IMR-90 (cell line): ENCODE results near the gene SLC25A22. TPM values are rescaled to one million over a fixed set of nuclear protein-coding genes. Genes with fewer than 3 reads are reported as not detected.

Experiments used
- ATAC-seq: fragments of 200-7000 bp; cut with Tn5 transposase; 2 replicates; pipeline ENCODE4 v1.9.1; 2020; ENCODE audit warnings: low read depth, mild to moderate bottlenecking, moderate library complexity
- BruUV-seq: library from RNA; stranded (reverse); fragments of 400-500 nt; replicated peaks from 2 replicates; lab custom pipeline; 2021; lab: Mats Ljungman, UMichigan
- CTCF ChIA-PET: fragments of 300-600 bp; formaldehyde crosslinking; extraction: SDS; loops from one replicate; lab custom pipeline; 2021; ENCODE audit warnings: antibody characterized with exemption; lab: Yijun Ruan, JAX
- POLR2A ChIA-PET: fragments of 300-600 bp; sonication (Branson Sonifier 250); formaldehyde crosslinking; loops from one replicate; lab custom pipeline; 2022; ENCODE audit warnings: antibody characterized with exemption; ENCODE audit not compliant: unreplicated experiment; lab: Charles Lee
- DNase-seq: peaks from one replicate; pipeline ENCODE4 v3.0.0; 2013
- H2AFZ ChIP-seq: replicated peaks from 2 replicates; pipeline ENCODE3; 2013; ENCODE audit warnings: low read length, mild to moderate bottlenecking; ENCODE audit not compliant: poor library complexity
- H2AK5ac ChIP-seq: 2 replicates; pipeline ENCODE4 v1.6.1; 2013; ENCODE audit warnings: low read depth, low read length, inconsistent platforms
- H2AK9ac ChIP-seq: replicated peaks from 2 replicates; pipeline ENCODE3; 2013; ENCODE audit warnings: mild to moderate bottlenecking, low read depth, low read length, moderate library complexity; ENCODE audit not compliant: poor library complexity
- H2BK120ac ChIP-seq: 2 replicates; pipeline ENCODE4 v1.6.1; 2013; ENCODE audit warnings: low read depth, low read length, inconsistent platforms
- H2BK15ac ChIP-seq: 3 replicates; pipeline ENCODE4 v1.6.1; 2013; ENCODE audit warnings: low read depth, low read length, inconsistent platforms
- H2BK20ac ChIP-seq: 2 replicates; pipeline ENCODE4 v1.6.1; 2013; ENCODE audit warnings: low read depth, mild to moderate bottlenecking, inconsistent platforms, low read length, moderate library complexity
- H2BK5ac ChIP-seq: 2 replicates; pipeline ENCODE4 v1.6.1; 2013; ENCODE audit warnings: mild to moderate bottlenecking, low read depth, low read length, inconsistent platforms; ENCODE audit not compliant: poor library complexity, severe bottlenecking
- H3K14ac ChIP-seq: replicated peaks from 2 replicates; pipeline ENCODE4 v1.6.1; 2013; ENCODE audit warnings: low read depth, low read length, inconsistent platforms
- H3K18ac ChIP-seq: 2 replicates; pipeline ENCODE4 v1.6.1; 2013; ENCODE audit warnings: low read depth, low read length, control low read depth
- H3K23ac ChIP-seq: 2 replicates; pipeline ENCODE4 v1.6.1; 2013; ENCODE audit warnings: low read depth, low read length, inconsistent platforms
- H3K27ac ChIP-seq: 2 replicates; pipeline ENCODE4 v1.5.1; 2013; ENCODE audit warnings: mild to moderate bottlenecking, control low read depth, low read length; ENCODE audit not compliant: insufficient read depth
- H3K27me3 ChIP-seq: 2 replicates; pipeline ENCODE4 v1.6.1; 2013; ENCODE audit warnings: low read length; ENCODE audit not compliant: control insufficient read depth, insufficient read depth
- H3K36me3 ChIP-seq: 2 replicates; pipeline ENCODE4 v1.6.1; 2013; ENCODE audit warnings: low read length, mixed read lengths; ENCODE audit not compliant: control insufficient read depth, insufficient read depth
- H3K4ac ChIP-seq: 2 replicates; pipeline ENCODE4 v1.6.1; 2013; ENCODE audit warnings: low read depth, low read length, inconsistent platforms
- H3K4me1 ChIP-seq: 2 replicates; pipeline ENCODE4 v1.6.1; 2013; ENCODE audit warnings: low read length, mixed read lengths; ENCODE audit not compliant: control insufficient read depth, insufficient read depth
- H3K4me2 ChIP-seq: 2 replicates; pipeline ENCODE4 v1.6.1; 2013; ENCODE audit warnings: low read depth, mild to moderate bottlenecking, control low read depth, low read length, moderate library complexity
- H3K4me3 ChIP-seq: 2 replicates; pipeline ENCODE4 v1.5.1; 2013; ENCODE audit warnings: low read depth, mild to moderate bottlenecking, control low read depth, low read length, moderate library complexity; ENCODE audit not compliant: insufficient read depth
- H3K56ac ChIP-seq: 2 replicates; pipeline ENCODE4 v1.6.1; 2013; ENCODE audit warnings: low read length, inconsistent platforms; ENCODE audit not compliant: insufficient read depth; ENCODE audit errors: extremely low read depth
- H3K79me1 ChIP-seq, 2 experiments: 2 replicates each; pipeline ENCODE4 v1.6.1; 2013; ENCODE audit warnings: low read length in 2 of 2, inconsistent platforms in 1 of 2, low read depth in 1 of 2
- H3K9ac ChIP-seq: 2 replicates; pipeline ENCODE4 v1.6.1; 2013; ENCODE audit warnings: low read depth, low read length, control low read depth
- H3K9me1 ChIP-seq: 2 replicates; pipeline ENCODE4 v1.6.1; 2013; ENCODE audit warnings: low read length, inconsistent platforms; ENCODE audit not compliant: insufficient read depth
- H3K9me3 ChIP-seq: 2 replicates; pipeline ENCODE4 v1.6.1; 2013; ENCODE audit warnings: low read length; ENCODE audit not compliant: control insufficient read depth, insufficient read depth
- H4K20me1 ChIP-seq: 2 replicates; pipeline ENCODE4 v1.6.1; 2013; ENCODE audit warnings: low read length, inconsistent platforms; ENCODE audit not compliant: insufficient read depth
- H4K5ac ChIP-seq: 2 replicates; pipeline ENCODE4 v1.6.1; 2013; ENCODE audit warnings: mild to moderate bottlenecking, low read depth, low read length, control low read depth
- H4K8ac ChIP-seq, 2 experiments: 2 replicates each; pipeline ENCODE4 v1.6.1; 2013; ENCODE audit warnings: low read depth in 2 of 2, low read length in 2 of 2, control low read depth in 1 of 2, inconsistent platforms in 1 of 2
- H4K91ac ChIP-seq: 2 replicates; pipeline ENCODE4 v1.6.1; 2013; ENCODE audit warnings: low read depth, low read length, inconsistent platforms; ENCODE audit not compliant: insufficient read depth
- RCOR1 ChIP-seq: IDR thresholded peaks from 2 replicates; pipeline ENCODE4 v1.6.1; 2012; ENCODE audit warnings: mild to moderate bottlenecking, low read length, improper control_type of control experiment; ENCODE audit not compliant: insufficient replicate concordance
- RFX5 ChIP-seq: IDR thresholded peaks from 2 replicates; pipeline ENCODE4 v1.8.0; 2012; ENCODE audit warnings: low read depth, mild to moderate bottlenecking, low read length, moderate library complexity
- WGBS, 2 experiments: methylation state at CpG; one replicate each; pipeline versions ENCODE4 v1.1.5 to v1.1.7; 2013; ENCODE audit warnings: missing lambda C conversion rate in 2 of 2; ENCODE audit not compliant: insufficient read length in 1 of 2; ENCODE audit errors: extremely low coverage in 2 of 2; 5-methylcytosine and 5-hydroxymethylcytosine counted together
- dilution Hi-C: fragments of 300-500 bp; cut with HindIII; formaldehyde crosslinking; loops from one replicate; pipeline ENCODE4 v1.14.3; 2018; ENCODE audit warnings: low sequenced_read_pairs; ENCODE audit not compliant: unreplicated experiment
- in situ Hi-C: fragments of 300-500 bp; cut with MboI; formaldehyde crosslinking; loops from 3 replicates; pipeline ENCODE4 v1.14.3; 2019; ENCODE audit warnings: low sequenced_read_pairs, inconsistent platforms, mixed read lengths
- intact Hi-C: fragments of 100-400 bp; cut with micrococcal nuclease; formaldehyde crosslinking; loops from 2 replicates; pipeline ENCODE4 v1.10.0; 2022
- polyA plus RNA-seq, 3 experiments: library from polyadenylated mRNA; depleted of rRNA; stranded (reverse); fragments of >200 nt; gene quantifications; 2 replicates each; pipeline ENCODE4 v1.2.3, GENCODE V29; 2012; ENCODE audit warnings: low replicate concordance in 1 of 3
- total RNA-seq: library from RNA; depleted of rRNA; stranded (reverse); fragments of >200 nt; gene quantifications from 2 replicates; pipeline ENCODE4 v1.2.3, GENCODE V29; 2012

The SLC25A22 gene
- total and polyA plus RNA-seq, 2 of the 4 experiments (the other 2 are of a cell fraction): 8.2 to 41.3 TPM

DNA sequence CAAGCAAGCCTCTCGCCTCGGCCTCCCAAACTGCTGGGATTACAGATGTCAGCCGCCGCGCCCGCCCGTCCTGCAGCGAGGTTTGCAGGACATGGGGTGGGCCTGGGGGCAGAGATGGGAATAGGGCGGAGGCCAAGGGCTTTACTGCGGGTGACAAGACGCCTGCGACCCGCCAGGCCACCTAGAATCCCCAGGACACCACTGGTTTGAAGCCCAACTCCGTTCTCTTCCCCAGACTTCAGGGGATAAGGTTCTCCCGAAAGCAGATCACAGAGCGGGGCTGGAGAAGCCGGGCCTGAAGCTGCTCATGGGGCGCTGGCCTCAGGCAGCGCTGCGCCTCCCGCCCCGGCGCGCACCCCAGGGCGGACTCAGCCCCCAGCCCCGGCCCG, 43.9 kb upstream of the SLC25A22 start:
- Histone ChIP-seq H3K4me2 (peak overlapping the region; percentile 87), H3K27me3 (no peaks in the 10 kb centered on the region), H3K4me3 (peak overlapping the region; percentile 98), H3K27ac (peak overlapping the region; percentile 98), H4K8ac (no peak overlapping the region; a peak in 1 of 4 replicates), H3K14ac (peak overlapping the region; percentile 65; the same call in 1 of the 2 replicates), H3K4ac (peak overlapping the region; percentile 79; the same call in 1 of the 2 replicates), H4K20me1 (peaks cover 57% of the 10 kb centered on the region), H3K4me1 (peaks cover 37% of the 10 kb centered on the region), H3K36me3 (peaks cover 43% of the 10 kb centered on the region), H2AK5ac (peak overlapping the region; percentile 27; the same call in 1 of the 2 replicates), H3K79me1 (peaks cover 28 to 70% of the 10 kb centered on the region in 2 experiments; a peak in 3 of 4 replicates), H2BK20ac (no peak overlapping the region), H2BK5ac (peak overlapping the region; percentile 73), H2AFZ (peak overlapping the region; percentile 91), H3K56ac (peak overlapping the region; percentile 70; the same call in 1 of the 2 replicates), H2AK9ac (peak overlapping the region; percentile 99), H3K18ac (no peak overlapping the region), H3K9me3 (no peaks in the 10 kb centered on the region), H2BK15ac (no peak overlapping the region), H2BK120ac (no peak overlapping the region), H4K5ac (no peak overlapping the region), H3K9ac (peak overlapping the region; percentile 90), H4K91ac (no peak overlapping the region; the same call in 1 of the 2 replicates), H3K23ac (peak overlapping the region; percentile 80; the same call in 1 of the 2 replicates), H3K9me1 (peaks cover 21% of the 10 kb centered on the region)
- ATAC-seq (peak; percentile 0), DNase-seq (no peak)
- BruUV-seq: no TSS peak
- dilution Hi-C loops (no loop called here), intact Hi-C loops (loop anchor here (10.0 kb wide), 1 partner anchor 213 kb away; no protein-coding TSS in a partner anchor), in situ Hi-C loops (no loop called here)
- ChIA-PET POLR2A (interaction anchor here (0.6 kb wide), 1 partner anchor 39 kb away, joined by 3 read pairs; no protein-coding TSS in a partner anchor), CTCF (no interaction called here)
- 0% methylated on average over 4 of the region's 27 CpGs; no CpG with 5 or more reads in 1 of the 2 experiments for WGBS, 2 experiments
- no peak for TF ChIP-seq RCOR1
- TF ChIP-seq RFX5: no peak
